Hematopoietic multipotent progenitor cell (in vitro differentiated cells): ENCODE measurements around the gene FLAD1. TPM values are rescaled to one million over a fixed set of nuclear protein-coding genes. Genes with fewer than 3 reads are reported as not detected.

Experiments used
- DNase-seq, 3 donors: peaks; one replicate each; pipeline ENCODE4 v3.0.0-alpha.2; 2011 to 2015; ENCODE audit warnings: low read depth in 2 of 3, low spot score in 2 of 3
- total RNA-seq: library from RNA; depleted of rRNA; stranded (reverse); fragments of >200 nt; gene quantifications from one replicate; pipeline ENCODE4 v1.2.3, GENCODE V29; 2012

FLAD1 gene
- total RNA-seq, 1 donor: 35.0 TPM

- no peak for DNase-seq
Observed at GRCh38 chr1:155002464-155003226, 19.5 kb downstream of the FLAD1 start, which contains the start of gene ZBTB7B. ZBTB7B (plus strand) TSS chr1:155002802; CDS start chr1:155014661, 11,859 bp downstream.

- no peak for DNase-seq
Observed at GRCh38 chr1:155003227-155003765, 20.2 kb downstream of the FLAD1 start.

DNA sequence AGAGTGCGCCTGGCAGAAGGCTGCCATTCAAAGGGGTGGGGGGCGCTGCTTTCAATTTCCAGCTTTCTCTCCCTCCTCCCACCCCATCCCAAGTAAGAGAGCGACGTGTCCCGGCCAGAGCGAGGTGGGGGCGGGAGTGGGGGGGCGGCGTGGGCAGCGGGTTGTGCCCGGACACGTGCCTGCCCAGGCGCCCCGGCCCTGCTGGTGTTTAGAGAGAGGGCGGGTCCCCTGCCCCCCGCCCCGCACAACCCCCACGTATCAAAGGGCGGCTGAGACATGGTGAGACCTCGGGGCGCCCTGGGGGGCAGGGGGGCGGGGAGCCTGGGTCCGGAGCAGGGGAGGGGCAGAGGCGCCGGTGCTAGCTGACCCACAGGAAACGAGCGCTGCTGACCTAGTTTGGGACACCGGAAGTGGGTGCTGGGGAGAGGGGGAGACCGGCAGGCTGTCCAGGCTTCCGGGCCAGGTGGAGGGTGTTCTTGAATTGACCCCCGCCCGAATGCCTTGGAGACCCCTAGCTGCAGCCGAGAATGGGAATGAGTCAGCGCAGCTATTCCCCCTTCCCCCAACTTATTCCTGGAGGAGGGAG is 20.7 kb downstream of the FLAD1 start:
- DNase-seq: no peak

GRCh38 chr1:155004352-155005075 is 21.4 kb downstream of the FLAD1 start:
- DNase-seq: no peak

DNA sequence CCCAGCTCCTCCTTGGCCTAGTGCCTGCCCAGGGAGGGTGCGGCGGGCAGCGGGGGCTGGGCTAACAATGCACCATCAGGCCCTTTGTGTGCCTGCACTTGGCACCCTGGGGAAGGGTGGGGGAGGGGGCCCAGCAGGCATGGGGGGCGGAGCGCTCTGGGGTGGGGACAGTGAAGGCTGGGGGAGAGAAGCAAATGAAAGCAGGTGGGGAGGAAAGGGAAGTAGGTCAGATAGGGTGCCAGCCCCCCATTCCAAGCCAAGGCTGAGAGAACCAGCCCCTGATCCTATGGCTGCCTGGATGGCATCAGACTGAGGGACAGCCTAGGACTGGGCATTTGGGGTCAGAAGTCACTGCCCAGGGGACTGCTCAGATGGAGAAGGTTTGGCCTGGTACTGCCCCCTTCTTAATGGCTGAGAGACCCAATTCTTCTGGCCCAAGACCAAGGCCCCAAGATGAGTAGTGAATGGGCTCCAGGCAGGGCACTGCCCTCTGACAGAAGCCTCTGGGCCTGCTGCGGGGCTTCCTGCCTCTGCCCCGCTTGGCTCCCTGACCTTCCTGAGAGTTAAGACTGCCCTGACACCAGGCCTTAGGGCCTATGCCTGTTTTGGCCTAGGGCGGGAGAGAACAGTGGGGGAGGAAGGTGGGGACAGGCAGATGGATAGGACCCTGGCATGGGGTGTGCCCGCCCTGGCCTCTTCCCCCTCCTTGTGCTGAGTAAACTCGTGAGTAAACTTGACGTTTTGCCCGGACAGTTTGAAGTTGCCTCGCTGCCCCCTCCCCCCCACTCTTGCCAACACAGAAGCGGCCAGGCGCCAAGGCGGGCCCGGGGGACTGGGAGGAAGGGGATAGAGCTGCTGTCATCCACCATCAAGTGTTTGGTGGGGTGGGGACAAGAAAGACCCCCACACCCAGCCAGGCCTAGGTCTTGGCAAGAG is 22.2 kb downstream of the FLAD1 start:
- DNase-seq: no peak

DNA sequence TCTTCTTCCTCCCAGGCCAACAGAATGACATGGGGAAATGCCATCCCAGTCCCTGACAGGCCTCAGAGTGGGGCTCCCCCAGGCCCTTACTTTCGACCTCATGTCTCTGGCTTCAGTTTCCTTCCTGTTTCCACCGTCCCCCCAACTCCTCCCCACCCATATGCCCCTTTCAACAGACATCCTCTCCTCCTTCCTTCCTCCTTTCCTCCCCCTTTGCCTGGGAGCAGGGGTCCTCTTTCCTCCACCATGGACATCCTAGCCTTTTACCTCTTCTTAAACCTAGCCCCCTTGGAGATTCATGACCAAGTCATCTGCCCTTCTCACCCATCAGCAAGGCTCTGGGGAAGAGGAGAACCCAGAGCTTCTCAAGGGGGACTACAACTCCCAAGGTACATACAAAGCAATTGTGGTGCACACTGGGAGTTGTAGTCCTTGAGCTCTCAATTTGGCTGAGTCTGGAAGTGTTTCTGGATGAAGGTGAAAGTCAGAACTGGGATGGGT is 23.5 kb downstream of the FLAD1 start:
- peak in 1 of 3 donors; percentile 61 for DNase-seq

DNA sequence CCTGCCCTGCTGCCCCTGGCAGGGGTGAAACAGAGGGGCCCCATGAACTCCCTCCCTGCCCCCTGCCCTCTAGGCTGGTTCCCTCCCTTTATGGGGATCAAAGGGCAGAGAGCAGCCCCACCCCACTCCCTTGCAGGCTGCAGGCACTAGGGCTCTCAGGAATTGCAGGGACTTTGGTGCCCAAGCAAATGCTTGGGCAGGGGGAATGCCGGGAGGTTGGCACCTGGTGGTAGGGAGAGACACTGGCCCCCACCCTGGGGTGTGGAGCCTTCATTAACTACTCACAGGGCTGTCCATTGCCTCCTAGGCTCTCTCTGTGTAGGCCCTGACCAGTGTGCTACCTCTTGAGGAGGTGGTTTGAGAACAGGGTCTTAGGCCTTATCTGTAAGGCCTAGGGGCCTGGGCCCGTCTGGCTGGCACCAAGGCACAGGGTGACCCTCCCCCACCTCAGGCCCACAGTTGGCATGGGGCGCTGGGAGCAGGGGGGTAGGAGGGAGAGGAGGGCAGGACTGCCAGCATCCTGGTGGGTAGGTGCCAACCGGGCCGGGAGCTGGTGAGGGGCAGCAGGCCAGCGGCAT is 24.2 kb downstream of the FLAD1 start:
- no peak for DNase-seq

- no peak for DNase-seq
Observed at GRCh38 chr1:155008015-155008941, 25.1 kb downstream of the FLAD1 start.

GRCh38 chr1:155009221-155009711 is 26.1 kb downstream of the FLAD1 start:
- DNase-seq: no peak

DNA sequence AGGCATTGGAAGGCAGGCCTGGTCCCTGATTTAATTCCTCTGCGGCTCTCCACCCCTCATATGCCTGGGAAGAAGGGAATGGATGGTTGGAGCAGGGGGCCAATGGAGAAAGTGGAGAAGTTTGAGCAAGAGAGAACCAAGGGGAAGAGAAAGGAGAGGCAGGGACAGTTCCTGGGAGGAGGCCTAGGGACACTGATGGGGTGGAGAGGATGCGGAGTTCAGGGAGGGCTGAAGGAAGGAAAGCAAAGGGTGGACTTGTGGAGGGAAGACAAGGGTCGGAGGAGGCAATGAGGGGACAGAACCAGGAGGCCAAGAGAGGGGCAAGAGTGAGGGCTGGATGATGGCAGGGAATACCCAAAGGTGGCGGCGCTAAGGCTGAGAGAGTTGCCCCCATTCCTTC is 26.6 kb downstream of the FLAD1 start:
- DNase-seq: no peak

GRCh38 chr1:155010211-155010918 is 27.2 kb downstream of the FLAD1 start:
- no peak for DNase-seq

DNA sequence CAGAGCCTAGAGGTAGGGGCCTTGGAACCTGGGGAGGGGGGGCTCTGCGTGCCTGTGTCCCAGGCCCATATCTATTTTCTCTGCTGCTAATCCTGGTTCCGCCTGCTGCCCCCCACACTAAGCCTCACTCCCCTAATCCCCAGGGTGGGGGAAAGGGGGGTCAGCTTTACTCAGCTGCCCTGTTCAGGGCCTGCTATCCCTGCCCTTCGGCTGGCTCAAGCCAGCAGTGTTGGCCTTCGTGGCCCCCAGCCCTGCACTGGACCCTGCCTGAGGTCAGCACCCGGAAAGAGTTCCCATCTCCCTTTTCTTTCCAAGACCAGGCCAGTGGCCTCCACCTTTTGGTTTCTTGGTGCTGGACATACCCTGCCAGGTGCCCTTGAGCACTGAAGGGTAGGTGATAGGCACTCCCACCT is 27.9 kb downstream of the FLAD1 start:
- DNase-seq: no peak

- DNase-seq: no peak
Observed at GRCh38 chr1:155011437-155012025, 28.4 kb downstream of the FLAD1 start.

- DNase-seq: no peak
Observed at GRCh38 chr1:155012026-155012546, 28.9 kb downstream of the FLAD1 start.

DNA sequence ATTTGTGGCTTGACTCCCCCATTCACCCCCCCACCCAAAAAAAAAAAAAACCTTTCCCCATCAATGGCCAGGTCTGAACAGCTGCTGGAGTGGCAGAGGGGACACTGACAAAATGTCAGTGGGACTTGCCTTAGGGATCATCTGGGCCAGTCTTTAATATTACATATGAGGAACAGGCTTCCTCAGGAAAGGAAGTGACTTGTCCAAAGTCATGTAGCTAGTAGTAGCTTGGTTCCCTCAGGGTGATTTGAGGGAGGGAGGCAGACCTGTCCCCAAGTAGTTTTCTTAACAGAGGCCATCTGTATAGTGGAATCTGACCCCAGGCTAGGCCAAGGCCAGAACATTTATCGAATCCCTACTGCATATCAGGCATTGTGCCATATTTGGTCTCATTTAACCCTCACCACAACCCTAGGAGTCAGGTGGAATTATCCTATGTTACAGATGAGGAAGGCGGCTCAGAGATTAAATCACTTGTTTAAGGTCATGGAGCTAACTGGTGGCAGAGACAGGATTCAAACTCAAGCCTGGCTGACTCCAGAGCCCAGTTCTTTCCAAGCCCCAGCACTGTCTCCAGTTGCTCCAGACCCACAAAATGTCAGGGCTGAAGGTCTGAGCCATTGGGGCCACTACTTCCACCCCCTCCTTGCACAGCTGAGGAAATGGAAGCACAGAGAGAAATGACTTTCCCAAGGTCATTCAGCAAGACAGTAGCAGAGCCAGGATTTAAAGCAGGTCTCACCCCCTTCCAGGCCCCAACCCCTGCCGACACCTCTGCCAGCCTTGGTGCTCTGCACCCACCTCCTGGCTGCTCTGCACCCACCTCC is 29.8 kb downstream of the FLAD1 start:
- DNase-seq: no peak

DNA sequence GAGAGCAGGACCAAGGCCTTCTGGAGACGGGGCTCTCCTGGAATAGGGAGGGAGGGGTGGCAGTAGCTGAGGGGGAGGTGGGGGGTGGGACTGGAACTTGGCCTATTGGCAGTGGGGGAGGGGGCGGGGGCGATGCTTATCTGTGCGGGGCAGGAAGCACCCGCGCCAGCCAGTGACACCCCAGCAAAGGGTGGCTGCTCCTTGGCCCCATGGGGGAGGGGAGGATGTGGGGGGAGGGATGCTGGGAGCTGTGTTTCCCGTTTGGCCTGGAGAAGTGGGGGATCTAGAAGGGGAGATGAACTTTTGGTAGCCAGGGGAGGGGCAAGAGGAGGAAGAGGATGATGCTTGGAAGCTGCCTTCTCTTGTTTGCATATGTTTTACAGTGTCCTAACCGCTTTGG is 30.5 kb downstream of the FLAD1 start:
- DNase-seq: peak in 1 of 3 donors; percentile 41
